ENCODE measurements around the gene PTPRD.

The PTPRD gene

DNA sequence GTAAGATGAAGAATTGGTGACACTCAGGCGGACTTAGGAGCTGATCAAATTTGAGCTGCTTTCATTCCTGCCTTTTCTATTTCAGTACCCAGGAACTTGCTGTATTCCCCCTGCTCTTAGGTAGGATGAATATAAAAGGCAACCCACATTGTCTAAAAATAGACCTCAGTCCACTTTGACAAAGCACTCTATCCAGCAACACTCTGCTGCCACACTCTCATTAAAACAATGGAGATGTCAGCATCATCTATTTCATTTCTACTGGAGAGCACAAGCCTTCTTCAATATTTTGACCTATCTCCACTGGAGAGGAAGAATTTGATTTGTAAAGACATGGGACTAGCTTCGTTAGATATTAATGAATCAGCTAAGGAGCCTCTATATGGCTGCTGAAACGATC is 468.4 kb downstream of the PTPRD start:
- POLR2A ChIA-PET: no interaction called here
- CTCF ChIA-PET: no interaction called here

GRCh38 chr9:10135553-10135952 is 477.2 kb downstream of the PTPRD start:
- DNase-seq (ENCODE audit: extremely low spot score): no peak
- POLR2A ChIA-PET: no interaction called here
- TF ChIP-seq, protein P1, sequence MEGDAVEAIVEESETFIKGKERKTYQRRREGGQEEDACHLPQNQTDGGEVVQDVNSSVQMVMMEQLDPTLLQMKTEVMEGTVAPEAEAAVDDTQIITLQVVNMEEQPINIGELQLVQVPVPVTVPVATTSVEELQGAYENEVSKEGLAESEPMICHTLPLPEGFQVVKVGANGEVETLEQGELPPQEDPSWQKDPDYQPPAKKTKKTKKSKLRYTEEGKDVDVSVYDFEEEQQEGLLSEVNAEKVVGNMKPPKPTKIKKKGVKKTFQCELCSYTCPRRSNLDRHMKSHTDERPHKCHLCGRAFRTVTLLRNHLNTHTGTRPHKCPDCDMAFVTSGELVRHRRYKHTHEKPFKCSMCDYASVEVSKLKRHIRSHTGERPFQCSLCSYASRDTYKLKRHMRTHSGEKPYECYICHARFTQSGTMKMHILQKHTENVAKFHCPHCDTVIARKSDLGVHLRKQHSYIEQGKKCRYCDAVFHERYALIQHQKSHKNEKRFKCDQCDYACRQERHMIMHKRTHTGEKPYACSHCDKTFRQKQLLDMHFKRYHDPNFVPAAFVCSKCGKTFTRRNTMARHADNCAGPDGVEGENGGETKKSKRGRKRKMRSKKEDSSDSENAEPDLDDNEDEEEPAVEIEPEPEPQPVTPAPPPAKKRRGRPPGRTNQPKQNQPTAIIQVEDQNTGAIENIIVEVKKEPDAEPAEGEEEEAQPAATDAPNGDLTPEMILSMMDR (IDR thresholded peaks at IDR 0.05; ENCODE audit: control extremely low read depth, extremely low read depth, low read depth, missing control alignments): no peak
- CTCF ChIA-PET: no interaction called here

More for the DNA sequence above, 468.4 kb downstream of the PTPRD start:
- TF ChIP-seq, protein P1 (IDR thresholded peaks at IDR 0.05; ENCODE audit: control extremely low read depth, extremely low read depth, low read depth, missing control alignments): no peak
- DNase-seq (ENCODE audit: extremely low spot score): no peak

GRCh38 chr9:10134266-10134665 is 478.5 kb downstream of the PTPRD start:
- DNase-seq (ENCODE audit: extremely low spot score): no peak
- ChIA-PET POLR2A (no interaction called here), CTCF (no interaction called here)
- TF ChIP-seq, protein P1 (IDR thresholded peaks at IDR 0.05; ENCODE audit: control extremely low read depth, extremely low read depth, low read depth, missing control alignments): no peak

DNA sequence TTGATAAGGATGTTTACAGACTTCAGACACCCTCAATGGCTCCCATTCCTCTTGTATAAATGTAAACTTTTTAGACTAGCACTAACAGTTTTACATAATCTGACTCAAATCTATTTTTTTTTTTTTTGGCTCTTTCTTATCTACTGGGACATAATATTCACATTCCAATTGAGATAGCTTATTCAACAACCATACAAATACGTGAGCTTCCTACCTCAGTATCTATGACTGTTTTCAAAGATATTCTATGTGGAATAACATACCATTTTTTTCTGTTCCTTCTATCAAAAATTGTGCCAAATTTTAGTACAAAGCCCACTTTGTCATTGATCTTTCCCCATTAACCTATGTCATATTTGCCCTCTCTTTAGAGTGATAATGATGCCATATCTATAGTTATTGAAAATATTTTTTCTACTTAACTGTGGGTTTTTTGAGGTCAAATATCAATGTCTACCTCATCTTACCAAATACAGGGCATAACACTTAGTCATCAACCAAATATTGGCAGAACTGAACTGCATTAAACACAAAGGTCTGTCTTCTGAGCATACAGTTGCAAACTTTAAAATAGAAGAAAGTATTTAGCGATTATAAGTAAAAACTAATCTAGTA is 482.6 kb downstream of the PTPRD start:
- TF ChIP-seq, protein P1 (IDR thresholded peaks at IDR 0.05; ENCODE audit: control extremely low read depth, extremely low read depth, low read depth, missing control alignments): no peak
- no peak for DNase-seq (ENCODE audit: extremely low spot score)
- CTCF ChIA-PET: no interaction called here
- POLR2A ChIA-PET: no interaction called here

DNA sequence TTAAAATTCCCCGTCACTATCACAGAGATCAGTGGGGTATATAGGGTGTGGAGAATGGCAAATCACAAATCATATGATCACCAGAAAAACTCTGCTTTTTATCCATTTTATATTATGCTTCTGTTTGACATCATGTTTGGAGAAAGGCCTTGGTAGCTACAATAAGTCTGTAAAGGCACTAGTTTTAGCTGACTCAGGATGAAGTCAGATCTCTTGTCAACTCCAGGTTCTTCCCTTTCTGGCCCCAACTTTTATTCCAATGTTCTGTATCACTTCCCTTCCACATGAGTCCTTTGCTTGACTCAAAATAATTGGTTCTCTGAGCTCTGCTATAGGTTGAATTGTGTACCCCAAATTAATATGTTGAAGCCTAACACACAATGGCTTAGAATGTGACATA is 484.9 kb downstream of the PTPRD start:
- POLR2A ChIA-PET: no interaction called here
- no peak for DNase-seq (ENCODE audit: extremely low spot score)
- CTCF ChIA-PET: interaction anchor here (1.3 kb wide), 1 partner anchor 21 kb away, joined by 3 read pairs; no protein-coding TSS in a partner anchor
- TF ChIP-seq, protein P1 (IDR thresholded peaks at IDR 0.05; ENCODE audit: control extremely low read depth, extremely low read depth, low read depth, missing control alignments): no peak

GRCh38 chr9:10112798-10113197 is 500.0 kb downstream of the PTPRD start:
- TF ChIP-seq, protein P1 (IDR thresholded peaks at IDR 0.05; ENCODE audit: control extremely low read depth, extremely low read depth, low read depth, missing control alignments): no peak
- no peak for DNase-seq (ENCODE audit: extremely low spot score)
- ChIA-PET CTCF (interaction anchor here (1.4 kb wide), 1 partner anchor 52 kb away, joined by 3 read pairs; no protein-coding TSS in a partner anchor), POLR2A (no interaction called here)
